Fibroblast of pulmonary artery (primary cell): ENCODE data around the gene GRIN2A.

Experiments
- DNase-seq: peaks from one replicate; pipeline ENCODE4 v3.0.0-alpha.2; 2010; ENCODE audit warnings: low read depth
- H3K4me3 ChIP-seq: replicated peaks from 2 replicates; pipeline ENCODE4 v1.5.1; 2011; ENCODE audit warnings: low read depth, mild to moderate bottlenecking, control low read depth, low read length, moderate library complexity
- CTCF ChIP-seq: IDR thresholded peaks from 2 replicates; pipeline ENCODE4 v1.5.1; 2011; ENCODE audit warnings: mild to moderate bottlenecking, control low read depth, low read length, inconsistent platforms; ENCODE audit errors: missing control alignments

The GRIN2A gene

GRCh38 chr16:9992441-9992840 is 189.8 kb downstream of the GRIN2A start:
- DNase-seq, result no peak
- H3K4me3 ChIP-seq, result no peak overlapping the region
- no peak for TF ChIP-seq CTCF

GRCh38 chr16:9980981-9981380 is 201.2 kb downstream of the GRIN2A start:
- no peak overlapping the region for H3K4me3 ChIP-seq
- no peak for DNase-seq

GRCh38 chr16:9978160-9978725 is 204.0 kb downstream of the GRIN2A start:
- no peak for TF ChIP-seq CTCF
- no peak overlapping the region for H3K4me3 ChIP-seq
- DNase-seq, result no peak

More at GRCh38 chr16:9980981-9981380, 201.2 kb downstream of the GRIN2A start:
- TF ChIP-seq CTCF, result no peak

- TF ChIP-seq CTCF, result no peak
- DNase-seq, result no peak
- no peak overlapping the region for H3K4me3 ChIP-seq
Measured at GRCh38 chr16:9977333-9977897, 204.8 kb downstream of the GRIN2A start.

- no peak overlapping the region for H3K4me3 ChIP-seq
- no peak for DNase-seq
- no peak for TF ChIP-seq CTCF
Measured at GRCh38 chr16:9976601-9977000, 205.6 kb downstream of the GRIN2A start.

- DNase-seq, result no peak
- no peak overlapping the region for H3K4me3 ChIP-seq
- TF ChIP-seq CTCF, result no peak
Measured at GRCh38 chr16:9971907-9972306, 210.3 kb downstream of the GRIN2A start.

- no peak overlapping the region for H3K4me3 ChIP-seq
- TF ChIP-seq CTCF, result no peak
- no peak for DNase-seq
Measured at GRCh38 chr16:9970796-9971195, 211.4 kb downstream of the GRIN2A start.
